ENCODE results near the gene SORCS3. TPM values are rescaled to one million over a fixed set of nuclear protein-coding genes. Genes with fewer than 3 reads are reported as not detected.

Gene SORCS3
- total and polyA plus RNA-seq, 2 of the 4 experiments (the other 2 are of a cell fraction) = not detected

DNA sequence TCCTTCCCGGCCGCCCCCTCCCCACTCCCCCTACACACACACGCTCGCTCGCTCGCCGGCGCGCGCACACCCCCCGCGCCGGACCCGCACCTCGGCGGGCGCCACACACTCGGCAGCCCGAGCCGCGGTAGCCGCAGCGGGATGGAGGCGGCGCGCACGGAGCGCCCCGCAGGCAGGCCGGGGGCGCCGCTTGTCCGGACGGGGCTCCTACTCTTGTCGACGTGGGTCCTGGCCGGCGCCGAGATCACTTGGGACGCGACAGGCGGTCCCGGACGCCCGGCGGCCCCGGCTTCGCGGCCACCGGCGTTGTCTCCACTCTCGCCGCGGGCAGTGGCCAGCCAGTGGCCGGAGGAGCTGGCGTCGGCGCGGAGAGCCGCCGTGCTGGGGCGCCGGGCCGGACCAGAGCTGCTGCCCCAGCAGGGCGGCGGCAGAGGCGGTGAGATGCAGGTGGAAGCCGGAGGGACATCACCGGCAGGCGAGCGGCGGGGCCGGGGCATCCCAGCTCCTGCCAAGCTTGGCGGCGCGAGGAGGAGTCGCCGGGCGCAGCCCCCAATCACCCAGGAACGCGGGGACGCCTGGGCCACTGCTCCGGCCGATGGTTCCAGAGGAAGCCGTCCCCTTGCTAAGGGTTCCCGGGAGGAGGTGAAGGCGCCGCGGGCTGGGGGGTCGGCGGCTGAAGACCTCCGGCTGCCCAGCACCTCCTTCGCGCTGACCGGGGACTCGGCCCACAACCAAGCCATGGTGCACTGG, at the start of gene SORCS3 (continued):
- TF ChIP-seq BHLHE40 (IDR thresholded peaks at IDR 0.05; ENCODE audit: low read depth, low read length) = no peak

DNA sequence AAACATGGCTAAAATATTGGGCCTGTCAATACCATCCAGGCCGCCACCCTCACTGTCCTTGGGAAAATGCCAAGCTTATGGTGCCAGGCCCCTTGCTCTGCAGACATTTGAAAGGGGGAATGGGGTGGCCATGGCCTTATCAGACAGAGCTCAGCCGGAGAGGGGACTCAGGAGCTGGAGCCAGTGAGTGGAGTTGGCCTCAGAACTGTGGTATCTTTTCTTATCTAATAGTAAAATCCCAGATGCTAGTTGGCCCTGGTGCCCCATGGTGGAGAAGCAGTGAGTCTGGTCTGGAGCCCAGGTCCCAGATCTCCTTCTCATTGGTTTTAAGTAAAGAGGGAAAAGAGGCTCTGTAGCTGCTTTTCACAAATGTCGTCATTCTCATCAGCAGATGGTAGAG, 49.6 kb upstream of the SORCS3 start:
- Histone ChIP-seq H3K4me2 (ENCODE audit: low read depth, low read length) (no peak overlapping the region), H3K23ac (ENCODE audit: low read depth, low read length) (no peak overlapping the region), H2BK20ac (ENCODE audit: low read depth, low read length) (no peak overlapping the region), H2BK120ac (ENCODE audit: low read depth, low read length) (no peak overlapping the region), H3K27ac (ENCODE audit: insufficient read depth, low read length) (no peak overlapping the region), H2BK15ac (ENCODE audit: low read depth, low read length) (no peak overlapping the region), H2AFZ (replicated peaks; ENCODE audit: low read length, poor library complexity) (no peak overlapping the region), H2BK5ac (ENCODE audit: low read depth, low read length, poor library complexity, severe bottlenecking) (no peak overlapping the region), H3K4me1 (ENCODE audit: control insufficient read depth, insufficient read depth, low read length) (no peaks in the 10 kb centered on the region), H3K4me3 (ENCODE audit: insufficient read depth, low read depth, low read length) (no peak overlapping the region), H3K14ac (replicated peaks; ENCODE audit: low read depth, low read length) (no peak overlapping the region), H3K9ac (ENCODE audit: low read depth, low read length) (no peak overlapping the region), H4K8ac (ENCODE audit: low read depth in 2 of 2, low read length in 2 of 2) (no peak overlapping the region), H4K91ac (ENCODE audit: insufficient read depth, low read depth, low read length) (no peak overlapping the region), H3K36me3 (ENCODE audit: control insufficient read depth, insufficient read depth, low read length) (no peaks in the 10 kb centered on the region), H3K27me3 (ENCODE audit: control insufficient read depth, insufficient read depth, low read length) (no peaks in the 10 kb centered on the region; the same call in 1 of the 2 replicates), H3K9me1 (ENCODE audit: insufficient read depth, low read length) (no peaks in the 10 kb centered on the region), H3K79me1 (ENCODE audit: low read depth in 1 of 2, low read length in 2 of 2) (no peaks in the 10 kb centered on the region), H3K18ac (ENCODE audit: low read depth, low read length) (no peak overlapping the region), H2AK9ac (replicated peaks; ENCODE audit: low read depth, low read length, poor library complexity) (no peak overlapping the region), H3K4ac (ENCODE audit: low read depth, low read length) (no peak overlapping the region), H3K56ac (ENCODE audit: extremely low read depth, insufficient read depth, low read length) (no peak overlapping the region), H4K20me1 (ENCODE audit: insufficient read depth, low read length) (no peaks in the 10 kb centered on the region), H3K9me3 (ENCODE audit: control insufficient read depth, insufficient read depth, low read length) (no peaks in the 10 kb centered on the region), H2AK5ac (ENCODE audit: low read depth, low read length) (no peak overlapping the region), H4K5ac (ENCODE audit: low read depth, low read length) (no peak overlapping the region)
- ChIA-PET POLR2A (ENCODE audit: unreplicated experiment) (no interaction called here), CTCF (no interaction called here)
- in situ Hi-C loops (cut with MboI; ENCODE audit: low sequenced_read_pairs) (no loop called here), intact Hi-C loops (cut with micrococcal nuclease) (no loop called here), dilution Hi-C loops (cut with HindIII; ENCODE audit: low sequenced_read_pairs, unreplicated experiment) (no loop called here)
- ATAC-seq (ENCODE audit: low read depth) = no peak
- no peak for TF ChIP-seq RAD21 (IDR thresholded peaks at IDR 0.05; ENCODE audit: low read length)
- no peak for TF ChIP-seq CEBPB (IDR thresholded peaks at IDR 0.05; ENCODE audit: low read depth, low read length)
- no peak for TF ChIP-seq RCOR1 (IDR thresholded peaks at IDR 0.05; ENCODE audit: insufficient replicate concordance, low read length)
- no peak for TF ChIP-seq POLR2A (IDR thresholded peaks at IDR 0.05; ENCODE audit: low read depth, low read length)
- TF ChIP-seq MXI1 (IDR thresholded peaks at IDR 0.05; ENCODE audit: borderline replicate concordance, low read depth, low read length) = no peak
- no peak for TF ChIP-seq CHD1 (IDR thresholded peaks at IDR 0.05; ENCODE audit: low read depth, low read length)
- TF ChIP-seq, protein P1, sequence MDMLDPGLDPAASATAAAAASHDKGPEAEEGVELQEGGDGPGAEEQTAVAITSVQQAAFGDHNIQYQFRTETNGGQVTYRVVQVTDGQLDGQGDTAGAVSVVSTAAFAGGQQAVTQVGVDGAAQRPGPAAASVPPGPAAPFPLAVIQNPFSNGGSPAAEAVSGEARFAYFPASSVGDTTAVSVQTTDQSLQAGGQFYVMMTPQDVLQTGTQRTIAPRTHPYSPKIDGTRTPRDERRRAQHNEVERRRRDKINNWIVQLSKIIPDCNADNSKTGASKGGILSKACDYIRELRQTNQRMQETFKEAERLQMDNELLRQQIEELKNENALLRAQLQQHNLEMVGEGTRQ (IDR thresholded peaks at IDR 0.05; ENCODE audit: low read depth, low read length) = no peak
- TF ChIP-seq RFX5 (IDR thresholded peaks at IDR 0.05; ENCODE audit: low read depth, low read length) = no peak
- TF ChIP-seq SMC3 (IDR thresholded peaks at IDR 0.05; ENCODE audit: low read depth, low read length) = no peak
- TF ChIP-seq MAZ (IDR thresholded peaks at IDR 0.05; ENCODE audit: borderline replicate concordance, low read depth, low read length) = no peak
- TF ChIP-seq MAFK (IDR thresholded peaks at IDR 0.05; ENCODE audit: low read depth, low read length) = no peak
- TF ChIP-seq FOS (IDR thresholded peaks at IDR 0.05; ENCODE audit: low read depth, low read length) = no peak
- no peak for TF ChIP-seq BHLHE40 (IDR thresholded peaks at IDR 0.05; ENCODE audit: low read depth, low read length)
- BruUV-seq (replicated peaks) = no TSS peak
- no peak for DNase-seq
- WGBS, 2 experiments (ENCODE audit: extremely low coverage in 2 of 2, insufficient read length in 1 of 2) = no CpG with 5 or more reads among the region's 3 CpGs

Data from IMR-90 (cell line).